ENCODE measurements around the gene PRSS2.
A peak's percentile ranks its signal among the peaks of the same experiment; 100 is the strongest.

The PRSS2 gene

GRCh38 chr7:142800699-142801260 lies 30.0 kb downstream of the PRSS2 start:
- no peak overlapping the region for H3K9ac ChIP-seq
- no peaks in the 10 kb centered on the region for H3K9me3 ChIP-seq
- H3K36me3 ChIP-seq = no peaks in the 10 kb centered on the region
- H3K4me1 ChIP-seq = peaks cover 15% of the 10 kb centered on the region
- H3K4me2 ChIP-seq = no peak overlapping the region
- no peaks in the 10 kb centered on the region for H4K20me1 ChIP-seq
- H3K4me3 ChIP-seq = no peak overlapping the region
- H3K27me3 ChIP-seq = peaks cover 52% of the 10 kb centered on the region
- no peak for TF ChIP-seq Cebpa-rat (IDR thresholded peaks at IDR 0.05)
- no peak overlapping the region for H3K27ac ChIP-seq

GRCh38 chr7:142801601-142802295 lies 31.0 kb downstream of the PRSS2 start:
- no peak overlapping the region for H3K4me2 ChIP-seq
- H3K36me3 ChIP-seq = no peaks in the 10 kb centered on the region
- H3K4me3 ChIP-seq = no peak overlapping the region
- no peak overlapping the region for H3K27ac ChIP-seq
- no peak for TF ChIP-seq Cebpa-rat (IDR thresholded peaks at IDR 0.05)
- H4K20me1 ChIP-seq = no peaks in the 10 kb centered on the region
- no peak overlapping the region for H3K9ac ChIP-seq
- H3K4me1 ChIP-seq = peaks cover 25% of the 10 kb centered on the region
- H3K27me3 ChIP-seq = peaks cover 42% of the 10 kb centered on the region
- no peaks in the 10 kb centered on the region for H3K9me3 ChIP-seq

- no peak overlapping the region for H3K9ac ChIP-seq
- no peaks in the 10 kb centered on the region for H3K36me3 ChIP-seq
- H3K4me3 ChIP-seq = no peak overlapping the region
- H3K4me1 ChIP-seq = peaks cover 30% of the 10 kb centered on the region
- no peak overlapping the region for H3K4me2 ChIP-seq
- peaks cover 37% of the 10 kb centered on the region for H3K27me3 ChIP-seq
- H3K27ac ChIP-seq = no peak overlapping the region
- TF ChIP-seq Cebpa-rat (IDR thresholded peaks at IDR 0.05) = no peak
- no peaks in the 10 kb centered on the region for H4K20me1 ChIP-seq
- no peaks in the 10 kb centered on the region for H3K9me3 ChIP-seq
Observed at GRCh38 chr7:142802301-142802700, 31.5 kb downstream of the PRSS2 start.

- no peaks in the 10 kb centered on the region for H3K36me3 ChIP-seq
- H3K27me3 ChIP-seq = peaks cover 21% of the 10 kb centered on the region
- no peak overlapping the region for H3K27ac ChIP-seq
- H3K4me2 ChIP-seq = no peak overlapping the region
- H3K4me1 ChIP-seq = peaks cover 46% of the 10 kb centered on the region
- H3K4me3 ChIP-seq = no peak overlapping the region
- TF ChIP-seq Cebpa-rat (IDR thresholded peaks at IDR 0.05) = no peak
- no peak overlapping the region for H3K9ac ChIP-seq
- no peaks in the 10 kb centered on the region for H3K9me3 ChIP-seq
- H4K20me1 ChIP-seq = no peaks in the 10 kb centered on the region
Observed at GRCh38 chr7:142803901-142804300, 33.1 kb downstream of the PRSS2 start.

GRCh38 chr7:142804728-142805207 lies 34.0 kb downstream of the PRSS2 start:
- Histone ChIP-seq H3K4me2 (peak overlapping the region; percentile 16; the same call in 1 of the 2 replicates), H3K9me3 (no peaks in the 10 kb centered on the region), H3K36me3 (no peaks in the 10 kb centered on the region), H3K27me3 (peaks cover 12% of the 10 kb centered on the region), H3K4me1 (peaks cover 55% of the 10 kb centered on the region), H3K27ac (no peak overlapping the region), H3K4me3 (no peak overlapping the region), H3K9ac (no peak overlapping the region), H4K20me1 (no peaks in the 10 kb centered on the region)
- no peak for TF ChIP-seq Cebpa-rat (IDR thresholded peaks at IDR 0.05)

GRCh38 chr7:142805350-142806021 lies 34.7 kb downstream of the PRSS2 start:
- Histone ChIP-seq H3K9ac (no peak overlapping the region), H3K27me3 (peaks cover 5% of the 10 kb centered on the region; the same call in 1 of the 2 replicates)

GRCh38 chr7:142806022-142806356 lies 35.2 kb downstream of the PRSS2 start:
- Histone ChIP-seq H3K4me1 (peaks cover 67% of the 10 kb centered on the region), H3K4me3 (no peak overlapping the region), H3K4me2 (0 out of 2 replicates have a peak overlapping the region, but pooled peaks have one; percentile 5), H3K9me3 (no peaks in the 10 kb centered on the region), H3K9ac (no peak overlapping the region), H3K27ac (no peak overlapping the region), H4K20me1 (no peaks in the 10 kb centered on the region), H3K27me3 (no peaks in the 10 kb centered on the region), H3K36me3 (no peaks in the 10 kb centered on the region)
- 0 out of 2 replicates have a peak, but pooled peaks have one; percentile 0 for TF ChIP-seq Cebpa-rat (IDR thresholded peaks at IDR 0.05)

More at GRCh38 chr7:142805350-142806021, 34.7 kb downstream of the PRSS2 start:
- H3K27ac ChIP-seq = no peak overlapping the region
- 0 out of 2 replicates have a peak overlapping the region, but pooled peaks have one; percentile 5 for H3K4me2 ChIP-seq
- H4K20me1 ChIP-seq = no peaks in the 10 kb centered on the region
- no peaks in the 10 kb centered on the region for H3K9me3 ChIP-seq
- H3K4me3 ChIP-seq = no peak overlapping the region
- peak; percentile 59; the same call in 1 of the 2 replicates for TF ChIP-seq Cebpa-rat (IDR thresholded peaks at IDR 0.05)
- no peaks in the 10 kb centered on the region for H3K36me3 ChIP-seq
- H3K4me1 ChIP-seq = peaks cover 62% of the 10 kb centered on the region

GRCh38 chr7:142806957-142807356 lies 36.2 kb downstream of the PRSS2 start:
- H3K36me3 ChIP-seq = no peaks in the 10 kb centered on the region
- H3K27me3 ChIP-seq = no peaks in the 10 kb centered on the region
- H3K4me3 ChIP-seq = no peak overlapping the region
- no peak for TF ChIP-seq Cebpa-rat (IDR thresholded peaks at IDR 0.05)
- H3K27ac ChIP-seq = no peak overlapping the region
- no peaks in the 10 kb centered on the region for H3K9me3 ChIP-seq
- no peak overlapping the region for H3K9ac ChIP-seq
- no peaks in the 10 kb centered on the region for H4K20me1 ChIP-seq
- peaks cover 77% of the 10 kb centered on the region for H3K4me1 ChIP-seq
- no peak overlapping the region; the same call in 1 of the 2 replicates for H3K4me2 ChIP-seq

GRCh38 chr7:142807855-142808460 lies 37.2 kb downstream of the PRSS2 start:
- TF ChIP-seq Cebpa-rat (IDR thresholded peaks at IDR 0.05) = no peak
- H3K4me1 ChIP-seq = peaks cover 87% of the 10 kb centered on the region
- peak overlapping the region; percentile 66 for H3K9ac ChIP-seq
- H4K20me1 ChIP-seq = peaks cover 6% of the 10 kb centered on the region; the same call in 1 of the 2 replicates
- H3K4me2 ChIP-seq = peak overlapping the region; percentile 82
- no peaks in the 10 kb centered on the region for H3K9me3 ChIP-seq
- no peaks in the 10 kb centered on the region for H3K36me3 ChIP-seq
- H3K27me3 ChIP-seq = no peaks in the 10 kb centered on the region
- no peak overlapping the region for H3K4me3 ChIP-seq
- H3K27ac ChIP-seq = peak overlapping the region; percentile 84
